Fibroblast of pulmonary artery (primary cell): Measurements from ENCODE around the gene SLC38A10.

Experiments
- DNase-seq: peaks from one replicate; pipeline ENCODE4 v3.0.0-alpha.2; 2010; ENCODE audit warnings: low read depth
- H3K4me3 ChIP-seq: replicated peaks from 2 replicates; pipeline ENCODE4 v1.5.1; 2011; ENCODE audit warnings: low read depth, mild to moderate bottlenecking, control low read depth, low read length, moderate library complexity
- CTCF ChIP-seq: IDR thresholded peaks from 2 replicates; pipeline ENCODE4 v1.5.1; 2011; ENCODE audit warnings: mild to moderate bottlenecking, control low read depth, low read length, inconsistent platforms; ENCODE audit errors: missing control alignments

Gene SLC38A10

GRCh38 chr17:81240761-81241160 is 54.3 kb downstream of the SLC38A10 start:
- no peak overlapping the region for H3K4me3 ChIP-seq
- DNase-seq = no peak
- TF ChIP-seq CTCF = no peak

GRCh38 chr17:81239714-81240555 is 55.2 kb downstream of the SLC38A10 start:
- H3K4me3 ChIP-seq = peak overlapping the region; percentile 81
- no peak for TF ChIP-seq CTCF
- DNase-seq = peak; percentile 23

- peak; percentile 99 for DNase-seq
- H3K4me3 ChIP-seq = peak within 1 kb of the TSS; percentile 81
- TF ChIP-seq CTCF = no peak
These were observed 56.0 kb downstream of the SLC38A10 start, which contains the start of the genes NDUFAF8 and TEPSIN for GRCh38 chr17:81238815-81239713. TSS of gene NDUFAF8 (plus strand) at chr17:81239318. CDS start at chr17:81239364, 46 bp downstream. TSS of gene TEPSIN (minus strand) at chr17:81239055. CDS start at chr17:81239033, 22 bp downstream.

- peak overlapping the region; percentile 80 for H3K4me3 ChIP-seq
- no peak for TF ChIP-seq CTCF
- no peak for DNase-seq
These were observed 56.7 kb downstream of the SLC38A10 start for GRCh38 chr17:81238490-81238814.

GRCh38 chr17:81237591-81238489 is 57.3 kb downstream of the SLC38A10 start:
- H3K4me3 ChIP-seq = peak overlapping the region; percentile 80
- no peak for TF ChIP-seq CTCF
- no peak for DNase-seq

- DNase-seq = no peak
- H3K4me3 ChIP-seq = no peak overlapping the region
- no peak for TF ChIP-seq CTCF
These were observed 58.3 kb downstream of the SLC38A10 start for GRCh38 chr17:81236784-81237183.
